ENCODE measurements around the gene NCOA1.
"Not testable (repeated sequence)": the region's sequence is repeated elsewhere in the genome, so short reads cannot be mapped to it uniquely, and the experiment has no call there.

NCOA1 gene

GRCh38 chr2:24635181-24635580, 144.1 kb downstream of the NCOA1 start:
- DNase-seq (ENCODE audit: low spot score): peak; percentile 7

GRCh38 chr2:24638568-24638967, 147.5 kb downstream of the NCOA1 start:
- DNase-seq (ENCODE audit: low spot score): no peak

GRCh38 chr2:24642351-24642750, 151.3 kb downstream of the NCOA1 start:
- no peak for DNase-seq (ENCODE audit: low spot score)

GRCh38 chr2:24643051-24643450, 152.0 kb downstream of the NCOA1 start:
- no peak for DNase-seq (ENCODE audit: low spot score)

GRCh38 chr2:24644032-24644431, 153.0 kb downstream of the NCOA1 start:
- DNase-seq (ENCODE audit: low spot score): no peak

GRCh38 chr2:24650997-24651642, 160.1 kb downstream of the NCOA1 start:
- no peak for DNase-seq (ENCODE audit: low spot score)

- DNase-seq (ENCODE audit: low spot score): no peak
Measured at GRCh38 chr2:24651643-24652003, 160.6 kb downstream of the NCOA1 start.

- no peak for DNase-seq (ENCODE audit: low spot score)
Measured at GRCh38 chr2:24652265-24653182, 161.5 kb downstream of the NCOA1 start.

GRCh38 chr2:24657818-24658217, 166.8 kb downstream of the NCOA1 start:
- DNase-seq (ENCODE audit: low spot score): no peak

GRCh38 chr2:24658531-24659202, 167.6 kb downstream of the NCOA1 start:
- DNase-seq (ENCODE audit: low spot score): no peak

GRCh38 chr2:24659862-24660261, 168.8 kb downstream of the NCOA1 start:
- DNase-seq (ENCODE audit: low spot score): no peak

- no peak for DNase-seq (ENCODE audit: low spot score)
Measured at GRCh38 chr2:24667542-24667941, 176.5 kb downstream of the NCOA1 start.

GRCh38 chr2:24671230-24671629, 180.2 kb downstream of the NCOA1 start:
- DNase-seq (ENCODE audit: low spot score): no peak

GRCh38 chr2:24672589-24672988, 181.5 kb downstream of the NCOA1 start:
- DNase-seq (ENCODE audit: low spot score): no peak

GRCh38 chr2:24675338-24675737, 184.3 kb downstream of the NCOA1 start:
- no peak for DNase-seq (ENCODE audit: low spot score)

GRCh38 chr2:24676493-24676892, 185.4 kb downstream of the NCOA1 start:
- DNase-seq (ENCODE audit: low spot score): no peak

GRCh38 chr2:24678066-24678465, 187.0 kb downstream of the NCOA1 start:
- not testable (repeated sequence) for DNase-seq (ENCODE audit: low spot score)

- no peak for DNase-seq (ENCODE audit: low spot score)
Measured at GRCh38 chr2:24680196-24680595, 189.1 kb downstream of the NCOA1 start.

- no peak for DNase-seq (ENCODE audit: low spot score)
Measured at GRCh38 chr2:24682304-24682703, 191.2 kb downstream of the NCOA1 start.

GRCh38 chr2:24683408-24683807, 192.4 kb downstream of the NCOA1 start:
- DNase-seq (ENCODE audit: low spot score): no peak

- DNase-seq (ENCODE audit: low spot score): no peak
Measured at GRCh38 chr2:24690524-24690923, 199.5 kb downstream of the NCOA1 start.

- no peak for DNase-seq (ENCODE audit: low spot score)
Measured at GRCh38 chr2:24691806-24692205, 200.8 kb downstream of the NCOA1 start.

GRCh38 chr2:24697792-24698191, 206.7 kb downstream of the NCOA1 start:
- no peak for DNase-seq (ENCODE audit: low spot score)

Measured in AG08396 (cell line).